Activated naive CD8-positive, alpha-beta T cell treated with anti-CD3 and anti-CD28 coated beads, Interleukin-2, amount 50 U/mL, for 16 hours (primary cell): ENCODE data around the gene KCNA5.

Experiments used
- DNase-seq: peaks from one replicate; pipeline ENCODE4 v3.0.0-alpha.2; 2020; ENCODE audit warnings: low read depth, low spot score

Gene KCNA5

DNA sequence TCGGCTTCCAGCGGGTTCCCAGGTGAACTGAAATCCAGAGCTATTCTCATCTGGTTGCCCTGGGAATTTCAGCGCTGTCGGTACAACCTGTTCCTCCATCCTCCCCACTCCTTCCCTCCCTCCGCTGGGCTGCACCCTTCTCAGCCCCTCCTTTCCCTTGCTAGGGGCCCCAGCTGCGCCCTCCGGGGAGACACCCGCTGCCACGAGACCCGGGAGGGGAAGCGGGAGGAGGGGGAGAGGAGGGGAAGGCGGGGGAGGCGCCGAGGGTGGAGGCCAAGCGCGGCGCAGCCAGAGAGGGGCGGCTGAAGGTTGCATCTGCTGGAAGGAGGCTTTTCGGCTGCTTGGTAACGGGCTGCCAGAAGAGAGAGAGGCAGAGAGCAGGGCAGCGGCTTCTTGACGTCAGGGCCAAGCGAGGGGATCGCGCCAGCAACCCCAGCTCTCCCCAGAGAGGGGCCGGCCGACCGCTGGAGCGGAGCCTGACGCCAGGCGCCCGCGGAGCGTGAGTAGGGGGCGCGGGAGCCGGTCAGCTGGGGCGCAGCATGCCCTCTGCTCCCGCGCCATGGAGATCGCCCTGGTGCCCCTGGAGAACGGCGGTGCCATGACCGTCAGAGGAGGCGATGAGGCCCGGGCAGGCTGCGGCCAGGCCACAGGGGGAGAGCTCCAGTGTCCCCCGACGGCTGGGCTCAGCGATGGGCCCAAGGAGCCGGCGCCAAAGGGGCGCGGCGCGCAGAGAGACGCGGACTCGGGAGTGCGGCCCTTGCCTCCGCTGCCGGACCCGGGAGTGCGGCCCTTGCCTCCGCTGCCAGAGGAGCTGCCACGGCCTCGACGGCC lies at the start of gene KCNA5:
Gene KCNA5 (plus strand): TSS at position 291 of the 831 bp plus-strand sequence. CDS start 269 bp downstream, at position 560.
- no peak for DNase-seq

GRCh38 chr12:4994622-4995021 lies 49.1 kb upstream of the KCNA5 start:
- no peak for DNase-seq

DNA sequence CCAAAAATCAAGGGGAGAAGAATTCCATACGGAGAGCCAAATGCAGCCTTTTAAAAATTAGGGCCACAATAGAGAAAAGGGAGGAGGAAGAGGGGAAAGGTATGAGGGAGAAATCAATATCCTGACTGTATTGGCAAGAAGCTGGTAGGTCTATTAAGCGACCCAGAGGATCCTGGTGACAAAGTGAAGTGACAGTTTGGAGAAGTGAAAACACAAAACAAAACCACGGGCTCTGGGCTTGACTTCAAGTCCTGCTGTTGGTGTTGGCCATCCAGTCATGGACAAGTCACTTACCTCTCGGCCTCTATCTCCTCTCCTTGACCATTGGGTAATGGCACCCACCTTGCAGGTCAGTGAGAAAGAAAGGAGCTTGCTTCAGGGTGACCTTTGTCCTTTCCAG lies 47.0 kb upstream of the KCNA5 start:
- no peak for DNase-seq

GRCh38 chr12:4997939-4998338 lies 45.7 kb upstream of the KCNA5 start:
- no peak for DNase-seq

DNA sequence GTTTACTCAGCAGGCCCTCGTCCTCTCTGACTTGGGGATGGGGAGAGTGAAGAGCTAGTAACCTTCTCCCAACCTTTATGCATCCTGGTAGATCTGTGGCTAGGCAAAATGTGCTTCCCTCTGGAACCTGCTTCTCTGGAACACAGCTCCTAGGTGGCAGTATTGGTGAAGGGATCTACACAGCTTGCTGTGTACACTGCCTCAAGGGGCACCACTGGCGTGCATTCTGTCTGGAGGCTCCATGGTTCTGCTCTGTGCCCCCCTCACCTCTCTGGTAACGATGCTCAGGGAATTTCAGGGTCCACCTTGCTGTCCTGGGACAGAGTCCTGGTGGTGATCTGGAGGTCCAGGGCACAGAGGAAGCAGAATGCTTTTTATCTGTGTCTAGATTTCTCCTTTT lies 43.5 kb upstream of the KCNA5 start:
- DNase-seq = no peak

DNA sequence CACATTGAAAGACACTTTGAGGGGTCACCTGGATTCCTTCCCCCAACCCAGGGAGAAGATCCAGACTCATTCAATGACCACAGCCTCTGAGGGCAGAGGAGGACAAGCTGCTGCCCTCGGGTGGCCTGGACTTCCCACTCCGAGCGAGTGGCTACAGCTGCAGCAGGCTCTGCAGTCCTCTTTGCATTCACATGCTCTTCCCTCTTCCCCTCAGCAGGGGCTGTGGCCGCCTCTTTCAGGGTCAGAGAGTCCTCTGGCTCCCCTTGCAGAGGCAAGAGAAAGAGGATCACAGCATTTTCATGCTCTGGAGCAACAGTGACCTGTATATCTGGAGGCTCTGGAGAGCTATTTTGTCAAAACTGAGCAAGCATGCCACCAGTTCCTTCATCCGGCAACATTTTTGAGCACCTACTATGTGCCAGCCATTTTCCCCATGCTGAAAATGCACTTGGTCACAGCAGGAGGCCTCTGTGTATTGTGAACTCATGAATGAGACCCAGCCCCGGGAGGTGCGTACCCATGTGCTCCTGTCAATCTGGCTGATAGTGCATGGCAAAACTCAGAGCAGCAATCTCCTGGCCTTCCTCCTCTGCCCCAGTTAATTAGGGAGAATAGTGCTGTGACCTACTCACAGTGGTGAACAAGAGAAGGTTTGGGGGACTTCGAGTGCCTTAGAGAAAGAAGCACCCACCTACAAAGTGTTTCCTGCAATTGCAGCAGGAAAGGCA lies 42.9 kb upstream of the KCNA5 start:
- DNase-seq = no peak

DNA sequence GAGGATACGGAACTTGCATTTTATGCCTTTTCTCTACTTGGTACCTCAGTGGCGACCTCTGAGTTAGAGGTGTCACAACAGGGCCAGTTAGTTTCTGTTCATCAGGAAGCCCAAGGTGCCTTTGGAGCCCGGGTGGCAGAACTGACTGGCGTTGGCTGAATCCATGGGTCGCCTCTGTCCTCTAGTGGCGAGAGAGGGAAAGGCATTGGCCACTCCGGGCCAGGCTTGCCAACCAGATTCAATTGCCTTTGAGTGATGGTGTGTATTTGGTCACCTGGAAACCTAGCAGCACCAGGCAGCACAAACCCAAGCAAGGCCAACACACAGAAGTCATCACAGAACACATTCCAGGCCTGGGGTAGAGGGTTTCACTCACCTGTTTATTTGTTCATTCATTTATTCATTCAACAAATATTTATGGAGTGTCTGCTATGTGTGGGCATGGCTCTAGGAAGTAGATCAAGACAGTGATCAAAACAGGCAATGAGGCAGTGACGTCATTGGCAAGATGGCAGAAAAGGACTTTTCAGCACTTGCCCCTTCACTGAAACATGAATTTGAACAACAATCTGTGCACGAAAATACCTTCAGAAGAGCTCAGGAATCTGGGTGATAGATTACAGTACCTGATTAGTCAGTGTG lies 40.5 kb upstream of the KCNA5 start:
- DNase-seq = no peak

- no peak for DNase-seq
These were observed 35.0 kb upstream of the KCNA5 start for GRCh38 chr12:5008661-5009060.

GRCh38 chr12:5010151-5010550 lies 33.5 kb upstream of the KCNA5 start:
- no peak for DNase-seq

GRCh38 chr12:5012337-5012736 lies 31.3 kb upstream of the KCNA5 start:
- DNase-seq = no peak

GRCh38 chr12:5013266-5013730 lies 30.4 kb upstream of the KCNA5 start:
- no peak for DNase-seq

DNA sequence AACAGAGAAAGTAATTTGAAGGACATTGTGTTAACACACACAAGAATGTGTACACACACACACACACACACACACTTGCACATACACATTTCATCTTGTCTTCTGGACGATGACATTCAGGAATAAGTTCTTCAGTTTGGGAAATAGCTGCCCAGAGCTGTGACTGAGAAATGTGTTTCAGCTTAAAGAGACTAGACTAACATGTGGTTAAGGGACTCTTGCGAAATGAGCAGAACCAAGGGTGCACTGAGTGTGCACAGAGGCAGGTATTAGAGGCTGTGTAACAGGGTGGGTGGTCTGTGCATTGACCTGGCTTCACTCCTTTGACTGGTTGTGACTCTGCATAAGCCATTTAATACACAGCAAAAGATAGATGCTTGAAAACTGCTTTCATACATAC lies 29.4 kb upstream of the KCNA5 start:
- no peak for DNase-seq

DNA sequence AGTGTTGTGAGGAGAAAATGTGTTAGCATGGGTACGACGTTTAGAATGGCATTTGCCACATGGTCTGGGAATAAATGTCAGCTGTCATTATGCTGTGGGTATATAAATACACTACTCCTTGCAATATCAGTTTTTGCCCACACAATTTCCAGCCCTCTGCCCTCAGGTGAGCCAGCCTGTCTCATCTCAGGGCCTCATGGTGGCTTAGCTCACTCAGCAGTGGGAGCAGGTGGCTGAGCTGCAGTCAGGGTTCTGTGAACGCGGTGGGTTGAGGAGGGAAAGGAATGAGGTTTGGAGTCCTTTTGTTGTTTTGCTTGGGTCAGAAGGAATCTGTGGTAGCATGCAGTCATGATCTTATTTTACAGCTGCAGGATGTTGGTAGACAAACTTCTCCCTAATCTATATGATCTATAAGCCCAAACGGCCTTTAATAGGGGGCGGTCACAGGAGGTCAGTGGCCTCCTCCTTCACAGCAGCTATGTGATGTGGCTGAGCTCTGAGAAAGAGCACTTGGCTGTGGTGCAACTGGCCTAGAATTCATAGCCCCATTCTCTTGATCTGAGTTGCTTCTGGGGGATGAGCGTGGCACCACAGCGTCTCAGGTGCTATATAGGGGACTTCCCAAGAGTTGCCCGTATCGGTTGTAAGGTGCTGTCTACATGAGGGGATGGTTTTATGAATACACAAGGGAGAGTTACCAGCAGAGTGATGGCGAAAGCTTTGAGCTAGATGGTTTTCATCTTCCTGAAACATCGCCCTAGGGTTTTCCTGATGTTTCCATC lies 27.8 kb upstream of the KCNA5 start:
- DNase-seq = no peak

DNA sequence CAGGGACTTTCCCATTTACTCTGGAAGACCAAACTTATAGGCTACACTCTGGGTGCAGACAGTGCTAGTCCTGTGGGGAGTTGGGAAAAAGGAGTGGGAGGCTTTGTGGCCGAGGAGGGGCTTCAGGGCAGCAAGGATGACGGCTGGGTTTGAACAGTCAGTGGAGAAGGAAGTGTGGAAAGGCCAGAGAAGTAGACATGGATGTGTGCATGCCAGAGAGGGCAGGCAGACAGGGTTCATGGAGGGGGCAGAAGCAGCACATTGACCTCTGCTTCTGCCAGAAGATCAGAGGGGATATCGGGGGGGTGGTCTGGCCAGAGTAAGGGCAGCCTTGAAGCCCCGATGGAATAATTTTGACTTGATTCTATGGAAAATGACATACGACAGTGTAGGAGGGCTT lies 27.2 kb upstream of the KCNA5 start:
- DNase-seq = no peak

DNA sequence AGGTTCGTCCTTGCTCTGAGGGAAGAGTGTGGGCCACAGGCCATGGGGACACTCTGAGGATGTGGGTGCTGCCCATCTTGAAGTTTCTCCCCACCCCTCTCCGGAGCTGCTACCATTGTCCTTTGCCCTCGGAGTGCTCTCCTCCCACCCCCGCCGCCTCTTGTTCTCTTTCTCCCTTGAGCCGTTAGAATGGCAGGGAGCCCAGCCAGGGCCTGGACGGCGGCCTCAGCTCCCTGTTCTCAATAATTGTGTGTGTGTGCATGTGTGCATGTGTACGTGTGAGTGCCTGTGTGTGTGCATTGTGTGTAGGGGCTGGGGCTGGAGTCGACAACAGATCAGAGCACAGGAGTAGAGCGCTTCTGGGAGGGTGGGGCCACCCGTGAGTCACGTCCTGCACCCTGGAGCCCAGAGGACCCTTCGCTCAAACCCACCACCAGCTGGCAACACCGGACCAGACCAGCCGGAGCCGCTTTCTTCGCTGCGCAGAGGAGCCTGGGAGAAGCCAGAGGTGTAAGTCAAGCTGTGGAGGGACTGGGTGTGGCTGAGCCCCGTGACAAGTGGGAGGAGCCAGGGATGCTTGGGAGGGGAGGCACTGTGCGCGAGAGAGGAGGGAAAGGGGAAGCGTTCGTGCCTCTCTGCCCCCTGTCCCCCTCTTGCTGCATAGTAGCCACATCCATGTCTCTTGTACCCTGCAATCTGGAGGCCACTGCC lies 25.9 kb upstream of the KCNA5 start:
- no peak for DNase-seq

GRCh38 chr12:5018677-5019076 lies 25.0 kb upstream of the KCNA5 start:
- DNase-seq = no peak

- DNase-seq = no peak
These were observed 21.7 kb upstream of the KCNA5 start for GRCh38 chr12:5022025-5022424.

- DNase-seq = no peak
These were observed 21.1 kb upstream of the KCNA5 start for GRCh38 chr12:5022465-5023061.

- no peak for DNase-seq
These were observed 19.8 kb upstream of the KCNA5 start for GRCh38 chr12:5023842-5024241.

DNA sequence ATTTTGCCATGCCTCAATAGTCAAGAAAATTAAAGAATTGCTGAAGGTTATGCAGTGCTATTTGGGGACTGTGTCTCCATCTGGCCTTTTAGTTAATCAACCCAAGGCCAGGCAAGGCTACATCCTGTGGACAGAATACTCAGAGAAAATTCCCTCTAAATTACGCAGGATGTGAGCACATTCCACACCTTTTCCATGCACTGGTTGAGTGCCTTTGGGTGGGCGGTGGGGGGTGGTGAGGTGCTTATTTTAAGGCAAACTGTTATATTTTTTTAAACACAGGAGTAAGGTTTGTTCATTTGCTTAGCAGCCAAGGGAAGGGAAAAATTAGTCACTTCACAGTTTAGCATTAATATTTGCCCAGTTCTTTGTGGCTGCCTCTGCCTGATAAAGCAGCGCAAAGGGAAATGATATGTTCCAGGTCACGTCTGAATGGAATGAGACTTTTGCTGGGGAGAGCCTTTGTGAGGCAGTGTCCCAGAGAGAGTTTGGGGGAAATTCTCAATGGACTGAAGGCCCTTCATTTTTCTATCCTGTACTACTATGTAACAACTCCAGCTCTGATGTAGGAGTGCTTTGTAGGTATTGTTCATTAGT lies 17.2 kb upstream of the KCNA5 start:
- no peak for DNase-seq
